Parathyroid adenoma (tissue), 2 donors: ENCODE measurements around the gene LDAF1.

Experiments used
- H2AFZ ChIP-seq: fragments of 300-600 bp; sonication (generic); one replicate; pipeline ENCODE4 v1.7.0; 2017; ENCODE audit warnings: antibody characterized with exemption, mild to moderate bottlenecking
- H3K27ac ChIP-seq: fragments of 300-600 bp; sonication (generic); one replicate; pipeline ENCODE4 v1.7.0; 2017
- H3K27me3 ChIP-seq: fragments of 300-600 bp; sonication (generic); one replicate; pipeline ENCODE4 v1.7.0; 2017; ENCODE audit warnings: low read length; ENCODE audit not compliant: control insufficient read depth, insufficient read depth
- H3K36me3 ChIP-seq: fragments of 300-600 bp; sonication (generic); one replicate; pipeline ENCODE4 v1.7.0; 2017; ENCODE audit warnings: low read length; ENCODE audit not compliant: control insufficient read depth, insufficient read depth
- H3K4me1 ChIP-seq: fragments of 300-600 bp; sonication (generic); one replicate; pipeline ENCODE4 v1.7.0; 2017; ENCODE audit warnings: control low read depth
- H3K4me2 ChIP-seq: fragments of 300-600 bp; sonication (generic); one replicate; pipeline ENCODE4 v1.7.0; 2017; ENCODE audit warnings: low read length
- H3K4me3 ChIP-seq: fragments of 300-600 bp; sonication (generic); one replicate; pipeline ENCODE4 v1.7.0; 2017; ENCODE audit warnings: low read depth, low read length
- H3K79me2 ChIP-seq: fragments of 300-600 bp; sonication (generic); one replicate; pipeline ENCODE4 v1.7.0; 2017; ENCODE audit warnings: control low read depth
- H3K9ac ChIP-seq: fragments of 300-600 bp; sonication (generic); one replicate; pipeline ENCODE4 v1.7.0; 2017; ENCODE audit warnings: mild to moderate bottlenecking
- H3K9me3 ChIP-seq: fragments of 300-600 bp; sonication (generic); one replicate; pipeline ENCODE4 v1.7.0; 2017; ENCODE audit warnings: low read length; ENCODE audit not compliant: control insufficient read depth
- TF ChIP-seq, protein P1 (sequence below): fragments of 300-600 bp; sonication (generic); IDR thresholded peaks from one replicate; pipeline ENCODE4 v1.7.0; 2017; ENCODE audit warnings: antibody characterized with exemption, mild to moderate bottlenecking
- donor health status: primary hyperparathyroidism.

Gene LDAF1

DNA sequence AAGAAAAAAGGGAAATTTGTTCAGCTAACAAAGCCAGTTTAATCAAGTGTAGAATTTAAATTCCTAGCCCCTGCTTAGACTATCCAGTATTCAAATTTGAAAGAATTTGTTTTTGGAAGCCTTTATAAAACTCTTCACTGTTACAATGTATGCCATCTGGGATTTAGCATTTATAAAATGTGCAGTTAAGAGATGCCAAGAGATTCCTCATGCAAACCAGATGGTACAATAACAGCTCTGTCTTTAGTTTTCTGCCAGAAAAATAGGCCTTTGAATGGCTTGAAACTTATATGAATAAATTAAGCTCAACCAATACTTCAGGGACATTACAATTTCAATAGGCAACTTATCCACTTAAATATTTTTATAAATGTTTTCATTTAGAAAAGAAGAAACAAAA is 68.3 kb downstream of the LDAF1 start:
- no peaks in the 10 kb centered on the region for H3K4me1 ChIP-seq
- H3K4me2 ChIP-seq: no peak overlapping the region
- H3K9me3 ChIP-seq: no peaks in the 10 kb centered on the region
- H3K4me3 ChIP-seq: no peak overlapping the region
- H3K27me3 ChIP-seq: no peaks in the 10 kb centered on the region
- no peak overlapping the region for H2AFZ ChIP-seq
- H3K27ac ChIP-seq: no peak overlapping the region
- H3K9ac ChIP-seq: no peak overlapping the region
- no peaks in the 10 kb centered on the region for H3K79me2 ChIP-seq
- TF ChIP-seq, protein P1, sequence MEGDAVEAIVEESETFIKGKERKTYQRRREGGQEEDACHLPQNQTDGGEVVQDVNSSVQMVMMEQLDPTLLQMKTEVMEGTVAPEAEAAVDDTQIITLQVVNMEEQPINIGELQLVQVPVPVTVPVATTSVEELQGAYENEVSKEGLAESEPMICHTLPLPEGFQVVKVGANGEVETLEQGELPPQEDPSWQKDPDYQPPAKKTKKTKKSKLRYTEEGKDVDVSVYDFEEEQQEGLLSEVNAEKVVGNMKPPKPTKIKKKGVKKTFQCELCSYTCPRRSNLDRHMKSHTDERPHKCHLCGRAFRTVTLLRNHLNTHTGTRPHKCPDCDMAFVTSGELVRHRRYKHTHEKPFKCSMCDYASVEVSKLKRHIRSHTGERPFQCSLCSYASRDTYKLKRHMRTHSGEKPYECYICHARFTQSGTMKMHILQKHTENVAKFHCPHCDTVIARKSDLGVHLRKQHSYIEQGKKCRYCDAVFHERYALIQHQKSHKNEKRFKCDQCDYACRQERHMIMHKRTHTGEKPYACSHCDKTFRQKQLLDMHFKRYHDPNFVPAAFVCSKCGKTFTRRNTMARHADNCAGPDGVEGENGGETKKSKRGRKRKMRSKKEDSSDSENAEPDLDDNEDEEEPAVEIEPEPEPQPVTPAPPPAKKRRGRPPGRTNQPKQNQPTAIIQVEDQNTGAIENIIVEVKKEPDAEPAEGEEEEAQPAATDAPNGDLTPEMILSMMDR: no peak
- H3K36me3 ChIP-seq: no peaks in the 10 kb centered on the region

DNA sequence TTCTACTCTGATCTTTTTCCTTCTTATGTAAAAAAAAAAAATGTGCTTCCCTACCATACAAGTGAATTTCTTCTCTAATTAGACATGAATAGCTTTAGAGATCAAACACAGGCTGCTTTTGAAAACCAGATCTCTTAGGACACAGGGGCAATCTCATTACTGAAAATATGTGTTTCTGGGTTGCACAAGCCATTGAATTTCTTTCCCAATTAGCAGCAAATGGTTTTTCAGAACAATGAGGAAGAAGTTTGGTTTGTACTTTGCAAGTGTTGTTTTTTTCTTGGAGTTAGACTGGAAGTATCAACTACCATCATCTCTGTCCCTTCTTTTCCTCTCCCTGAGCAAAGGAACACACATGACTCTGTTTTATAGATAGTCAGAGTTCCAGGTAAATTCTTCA is 69.4 kb downstream of the LDAF1 start:
- H3K4me2 ChIP-seq: no peak overlapping the region
- no peaks in the 10 kb centered on the region for H3K9me3 ChIP-seq
- H2AFZ ChIP-seq: no peak overlapping the region
- no peaks in the 10 kb centered on the region for H3K27me3 ChIP-seq
- TF ChIP-seq, protein P1: no peak
- no peaks in the 10 kb centered on the region for H3K4me1 ChIP-seq
- H3K27ac ChIP-seq: no peak overlapping the region
- no peak overlapping the region for H3K9ac ChIP-seq
- no peak overlapping the region for H3K4me3 ChIP-seq
- H3K36me3 ChIP-seq: no peaks in the 10 kb centered on the region
- H3K79me2 ChIP-seq: no peaks in the 10 kb centered on the region

DNA sequence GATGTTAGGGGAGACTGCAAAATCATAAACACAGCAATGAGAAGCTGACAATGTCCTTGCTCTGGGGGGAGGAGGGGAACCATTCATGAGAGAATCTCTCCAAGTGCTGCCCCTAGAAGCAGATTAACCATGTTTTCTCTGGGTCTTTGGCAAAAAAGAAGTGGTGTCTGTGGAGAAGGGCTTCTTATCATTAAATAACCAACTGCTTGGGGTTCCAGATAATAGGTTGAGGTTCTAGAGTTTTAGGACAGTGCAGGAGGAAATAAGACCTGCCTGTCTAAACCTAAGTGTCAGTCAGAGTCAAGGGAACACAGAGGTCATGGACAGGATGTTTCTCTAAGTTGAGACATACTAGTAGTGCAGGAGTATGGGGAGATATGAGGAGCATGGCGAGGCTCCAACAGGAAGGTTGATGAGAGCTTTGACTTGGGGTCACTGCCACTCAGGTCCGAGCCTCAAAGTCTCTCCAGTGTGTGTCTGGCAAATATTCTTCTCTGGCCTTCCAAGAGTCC is 69.9 kb downstream of the LDAF1 start:
- no peaks in the 10 kb centered on the region for H3K79me2 ChIP-seq
- H3K27me3 ChIP-seq: no peaks in the 10 kb centered on the region
- no peak overlapping the region for H2AFZ ChIP-seq
- no peaks in the 10 kb centered on the region for H3K36me3 ChIP-seq
- H3K4me3 ChIP-seq: no peak overlapping the region
- no peak overlapping the region for H3K27ac ChIP-seq
- no peaks in the 10 kb centered on the region for H3K9me3 ChIP-seq
- H3K4me2 ChIP-seq: no peak overlapping the region
- no peaks in the 10 kb centered on the region for H3K4me1 ChIP-seq
- TF ChIP-seq, protein P1: no peak
- H3K9ac ChIP-seq: no peak overlapping the region
